GM18951 (cell line): ENCODE results near the gene CCDC187.
"Not testable (repeated sequence)": the region's sequence is repeated elsewhere in the genome, so short reads cannot be mapped to it uniquely, and the experiment has no call there.

Source experiments
- POLR2A ChIP-seq: IDR thresholded peaks from 4 replicates; pipeline ENCODE4 v1.6.1; 2011; ENCODE audit warnings: mild to moderate bottlenecking; ENCODE audit not compliant: insufficient read length, insufficient read depth; ENCODE audit errors: extremely low read depth
- in situ Hi-C: fragments of 300-500 bp; cut with MboI; formaldehyde crosslinking; loops from one replicate; pipeline ENCODE4 v1.12.0; 2022; ENCODE audit warnings: low sequenced_read_pairs, mixed read lengths, inconsistent platforms; ENCODE audit not compliant: unreplicated experiment

The CCDC187 gene

DNA sequence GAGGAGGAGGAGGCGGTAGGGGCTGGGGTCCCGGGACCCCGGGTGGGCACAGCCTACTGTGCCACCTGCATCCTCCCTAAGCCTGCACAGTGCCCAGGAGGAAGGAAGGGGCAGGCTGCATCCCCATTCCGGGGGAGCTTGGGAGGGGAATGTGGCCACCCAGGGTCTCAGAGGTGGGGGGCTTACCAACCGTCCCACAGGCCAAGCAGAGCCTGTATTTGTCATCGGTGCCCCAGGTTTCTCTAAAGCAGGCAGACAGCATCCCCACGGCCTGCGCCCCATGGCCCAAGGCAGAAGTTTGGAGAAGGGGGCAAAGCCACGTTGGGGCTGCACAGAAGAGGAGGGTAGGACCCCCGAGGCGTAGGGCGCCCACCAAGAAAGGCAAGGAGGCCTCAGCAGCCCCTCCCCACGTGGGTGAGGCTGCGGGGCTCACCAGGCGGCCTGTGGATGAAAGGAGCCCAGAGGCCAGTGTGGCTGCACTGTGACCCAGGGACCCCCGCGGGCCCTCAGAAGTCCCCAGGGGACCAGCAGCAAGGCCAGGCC lies 22.9 kb upstream of the CCDC187 start:
- no peak for TF ChIP-seq POLR2A

DNA sequence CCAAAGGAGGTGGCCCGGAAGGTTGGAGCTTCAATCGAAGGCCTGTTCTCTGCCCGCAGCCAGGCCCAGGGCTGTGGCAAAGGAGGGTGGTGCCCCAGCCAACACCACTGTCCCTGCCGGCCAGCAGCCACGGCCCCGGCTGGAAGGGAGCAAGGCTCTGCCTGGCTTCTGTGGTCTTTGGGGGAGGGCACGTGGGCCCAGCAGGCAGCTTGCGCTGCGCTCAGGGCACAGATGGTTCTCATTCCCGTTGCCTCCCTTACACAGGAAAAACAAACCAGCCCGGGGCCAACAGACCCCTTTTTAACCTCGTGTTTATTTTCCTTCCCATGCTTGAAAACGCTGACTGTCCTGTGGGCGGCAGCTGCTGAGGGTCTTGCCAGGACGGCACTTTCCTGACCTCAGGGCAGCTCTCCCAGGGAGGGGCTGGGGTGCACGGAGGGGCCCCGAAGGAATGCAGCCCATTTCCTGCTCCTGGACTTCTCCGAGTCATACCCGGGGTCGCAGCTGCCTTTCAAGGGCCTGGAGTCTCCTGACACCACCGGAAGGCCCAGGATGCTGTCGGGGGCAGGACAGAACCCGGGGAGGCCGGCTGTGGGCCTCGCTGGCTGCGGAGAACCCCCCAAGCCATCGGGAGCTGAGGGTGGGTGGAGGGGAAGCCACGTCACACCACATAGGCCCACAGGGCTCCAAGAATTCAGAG lies 22.3 kb upstream of the CCDC187 start:
- in situ Hi-C loops, result no loop called here
- TF ChIP-seq POLR2A, result no peak

More for the DNA sequence above, 22.9 kb upstream of the CCDC187 start:
- in situ Hi-C loops, result no loop called here

DNA sequence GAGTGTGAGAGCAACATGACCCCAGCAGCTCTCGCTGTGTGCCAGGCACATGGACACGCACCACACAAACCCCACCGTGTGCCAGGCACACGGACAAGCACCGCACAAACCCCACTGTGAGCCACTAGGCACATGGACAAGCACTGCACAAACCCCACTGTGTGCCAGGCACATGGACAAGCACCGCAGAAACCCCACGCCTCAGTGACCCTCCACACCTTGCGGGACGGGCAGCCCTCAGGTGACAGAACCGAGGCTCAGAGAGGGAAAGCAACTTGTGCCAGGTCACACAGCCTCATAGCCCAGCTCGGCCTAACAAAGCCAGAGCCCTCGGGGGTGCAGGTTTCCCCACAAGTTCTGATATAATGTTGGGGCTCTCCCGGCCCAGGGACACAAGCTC lies 21.5 kb upstream of the CCDC187 start:
- no peak for TF ChIP-seq POLR2A
- in situ Hi-C loops, result no loop called here

DNA sequence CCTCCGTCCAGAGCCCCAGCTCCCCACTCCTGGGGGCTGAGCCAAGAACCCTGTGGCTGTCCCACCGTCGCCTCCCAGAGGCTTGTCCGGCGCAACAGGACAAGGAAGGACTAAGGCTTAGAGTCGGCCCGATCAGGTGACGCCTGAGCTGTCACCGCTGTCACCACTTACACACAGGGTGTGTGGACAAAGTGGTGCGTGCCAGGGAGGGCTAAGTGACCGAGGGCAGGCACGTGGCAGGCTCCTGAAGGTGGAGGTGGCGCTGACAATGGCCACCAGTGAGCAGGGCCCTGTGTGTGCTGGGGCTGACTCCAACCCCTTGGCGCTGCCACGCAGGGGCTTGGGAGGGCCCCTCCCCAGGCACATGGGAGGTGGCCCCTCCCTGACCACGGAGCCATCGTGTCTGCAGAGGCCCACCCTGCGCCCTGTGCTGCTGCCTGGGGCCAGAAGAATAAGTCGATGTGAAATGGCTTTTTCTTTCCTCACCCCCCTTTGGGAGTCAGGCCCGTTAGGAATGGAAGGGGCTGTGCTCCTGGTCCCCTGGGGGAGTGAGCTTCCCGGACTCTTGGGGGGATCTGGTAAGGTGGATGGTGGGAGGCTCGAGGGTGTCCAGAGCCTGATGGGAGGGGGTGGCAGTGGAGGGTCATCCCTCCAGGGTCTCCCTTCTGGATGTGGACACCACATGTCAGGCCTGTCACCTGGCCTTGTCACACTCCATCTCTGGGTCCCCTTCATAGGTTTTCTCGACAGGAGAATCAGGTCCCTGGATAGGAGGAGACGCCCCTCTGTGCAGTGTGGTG lies 20.8 kb upstream of the CCDC187 start:
- in situ Hi-C loops, result no loop called here
- no peak for TF ChIP-seq POLR2A

DNA sequence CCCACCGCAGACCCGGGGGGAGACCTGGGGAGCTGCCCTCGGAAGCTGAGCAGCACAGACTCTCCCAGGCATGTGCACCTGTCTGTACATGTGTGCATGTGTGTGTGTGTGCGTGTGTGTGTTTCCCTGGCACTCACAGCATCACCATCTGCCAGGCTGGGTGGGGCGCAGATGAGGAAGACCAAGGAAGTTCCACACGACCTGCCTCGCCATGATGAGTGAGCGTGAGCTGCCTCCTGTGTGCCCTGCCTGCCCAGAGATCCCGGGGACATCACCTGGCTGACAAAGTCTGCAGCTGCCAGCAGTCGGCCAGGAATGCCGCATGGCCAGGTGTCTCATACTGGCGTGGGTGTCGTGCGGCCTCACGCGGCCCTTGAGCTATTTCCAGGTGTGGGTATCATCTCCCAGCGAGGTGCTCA lies 19.5 kb upstream of the CCDC187 start:
- in situ Hi-C loops, result no loop called here
- TF ChIP-seq POLR2A, result no peak

DNA sequence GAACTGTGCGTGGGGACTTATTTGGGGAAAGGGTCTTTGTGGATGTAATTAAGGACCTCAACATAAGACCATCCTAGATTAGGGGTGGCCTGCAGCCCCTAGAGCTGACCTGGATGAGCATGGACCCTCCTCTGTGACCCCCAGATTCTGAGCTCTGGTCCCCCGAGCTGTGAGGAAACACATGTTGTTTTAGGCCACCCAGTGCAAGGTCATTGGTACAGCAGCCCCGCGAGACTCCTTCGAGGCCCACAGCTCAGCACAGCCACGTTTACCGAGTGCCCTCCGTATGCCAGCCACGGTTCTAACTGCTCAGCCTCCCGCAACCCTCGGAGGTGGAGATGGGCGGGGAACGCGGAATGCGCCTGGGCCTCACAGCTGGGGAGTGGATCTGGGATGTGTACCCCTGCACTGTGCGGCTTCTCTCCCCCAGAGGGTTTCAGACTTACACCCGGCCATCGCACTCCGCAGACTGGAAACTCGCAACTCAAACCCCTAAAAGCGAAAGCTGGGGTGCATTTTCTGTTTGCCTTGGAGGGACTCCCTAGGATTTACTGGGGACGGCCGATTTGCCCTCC lies 18.9 kb upstream of the CCDC187 start:
- in situ Hi-C loops, result no loop called here
- no peak for TF ChIP-seq POLR2A

DNA sequence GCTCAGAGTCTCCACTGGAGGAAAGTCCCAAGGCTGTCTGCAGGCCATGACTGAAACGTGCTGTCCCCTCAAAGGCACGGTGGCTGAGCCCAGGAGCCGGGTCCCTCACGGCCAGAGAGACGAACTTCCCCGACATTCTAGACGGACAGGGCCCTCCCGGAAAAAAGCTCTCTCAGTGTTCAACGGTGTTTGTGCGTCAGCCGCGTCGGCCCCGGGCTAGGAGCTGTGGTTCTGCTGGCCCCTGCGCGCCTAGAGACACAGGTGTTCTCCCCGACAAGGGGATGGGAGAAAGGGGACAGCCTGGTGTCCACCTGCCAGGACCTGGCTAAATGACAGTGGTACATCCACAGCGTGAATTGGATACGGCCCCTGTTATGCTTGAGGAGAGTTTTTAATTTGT lies 17.7 kb upstream of the CCDC187 start:
- no peak for TF ChIP-seq POLR2A
- in situ Hi-C loops, result no loop called here

DNA sequence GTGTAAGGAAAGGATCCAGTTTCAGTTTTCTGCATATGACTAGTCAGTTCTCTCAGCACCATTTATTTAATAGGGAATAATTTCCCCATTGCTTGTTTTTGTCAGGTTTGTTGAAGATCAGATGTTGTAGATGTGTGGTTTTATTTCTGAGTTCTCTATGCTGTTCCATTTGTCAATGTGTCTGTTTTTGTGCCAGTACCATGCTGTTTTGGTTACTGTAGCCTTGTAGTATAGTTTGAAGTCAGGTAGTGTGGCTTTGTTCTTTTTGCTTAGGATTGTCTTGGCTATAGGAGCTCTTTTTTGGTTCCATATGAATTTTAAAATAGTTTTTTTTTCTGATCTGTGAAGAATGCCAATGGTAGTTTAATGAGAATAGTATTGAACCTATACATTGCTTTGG lies 17.1 kb upstream of the CCDC187 start:
- in situ Hi-C loops, result not testable (repeated sequence)

DNA sequence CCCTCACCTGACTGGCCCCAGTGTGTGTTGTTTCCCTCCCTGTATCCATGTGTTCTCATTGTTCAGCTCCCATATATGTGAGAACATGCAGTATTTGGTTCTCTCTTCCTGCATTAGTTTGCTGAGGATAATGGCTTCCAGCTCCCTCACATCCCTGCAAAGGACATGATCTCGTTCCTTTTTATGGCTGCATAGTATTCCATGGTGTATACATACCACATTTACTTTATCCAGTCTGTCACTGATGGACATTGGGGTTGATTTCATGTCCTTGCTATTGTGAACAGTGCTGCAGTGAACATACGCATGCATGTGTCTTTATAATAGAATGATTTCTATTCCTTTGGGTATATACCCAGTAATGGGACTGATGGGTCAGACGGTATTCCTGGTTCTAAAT lies 16.1 kb upstream of the CCDC187 start:
- in situ Hi-C loops, result not testable (repeated sequence)

DNA sequence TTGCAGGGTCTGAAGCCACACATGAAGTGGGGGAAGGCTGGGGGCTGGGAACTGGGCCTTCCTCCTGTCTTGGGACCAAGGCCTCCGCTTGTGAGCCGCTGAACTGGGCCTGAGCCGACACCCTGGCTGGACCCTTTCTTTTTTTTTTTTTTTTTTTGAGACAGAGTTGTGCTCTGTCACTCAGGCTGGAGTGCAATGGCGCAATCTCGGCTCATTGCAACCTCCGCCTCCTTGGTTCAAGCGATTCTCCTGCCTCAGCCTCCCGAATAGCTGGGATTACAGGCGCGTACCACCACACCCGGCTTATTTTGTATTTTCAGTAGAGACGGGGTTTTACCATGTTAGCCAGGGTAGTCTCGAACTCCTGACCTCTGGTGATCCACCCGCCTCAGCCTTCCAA lies 15.3 kb upstream of the CCDC187 start:
- in situ Hi-C loops, result not testable (repeated sequence)

DNA sequence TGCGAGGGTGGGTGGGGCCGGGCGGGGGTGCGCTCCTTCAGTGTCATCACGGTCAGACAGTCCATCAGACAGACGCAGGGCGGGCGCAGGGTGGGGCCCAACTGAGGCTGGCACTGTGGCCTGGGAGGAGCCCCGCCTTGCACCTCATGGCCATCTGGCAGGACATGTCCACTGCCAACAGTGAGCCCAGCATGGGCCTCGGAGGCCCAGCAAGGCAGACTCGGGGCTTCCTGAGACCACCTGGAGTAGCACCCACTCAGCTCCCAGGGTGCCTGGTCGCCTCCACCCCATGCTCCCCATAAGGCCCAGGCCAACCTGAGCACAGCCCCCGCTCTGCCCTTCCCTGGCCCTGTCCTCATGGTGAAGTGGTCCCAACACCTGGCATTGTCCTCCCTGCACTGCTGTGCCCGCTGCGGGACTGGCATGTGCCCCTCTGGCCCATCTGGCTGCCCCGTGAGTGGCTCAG lies 14.9 kb upstream of the CCDC187 start:
- in situ Hi-C loops, result no loop called here

DNA sequence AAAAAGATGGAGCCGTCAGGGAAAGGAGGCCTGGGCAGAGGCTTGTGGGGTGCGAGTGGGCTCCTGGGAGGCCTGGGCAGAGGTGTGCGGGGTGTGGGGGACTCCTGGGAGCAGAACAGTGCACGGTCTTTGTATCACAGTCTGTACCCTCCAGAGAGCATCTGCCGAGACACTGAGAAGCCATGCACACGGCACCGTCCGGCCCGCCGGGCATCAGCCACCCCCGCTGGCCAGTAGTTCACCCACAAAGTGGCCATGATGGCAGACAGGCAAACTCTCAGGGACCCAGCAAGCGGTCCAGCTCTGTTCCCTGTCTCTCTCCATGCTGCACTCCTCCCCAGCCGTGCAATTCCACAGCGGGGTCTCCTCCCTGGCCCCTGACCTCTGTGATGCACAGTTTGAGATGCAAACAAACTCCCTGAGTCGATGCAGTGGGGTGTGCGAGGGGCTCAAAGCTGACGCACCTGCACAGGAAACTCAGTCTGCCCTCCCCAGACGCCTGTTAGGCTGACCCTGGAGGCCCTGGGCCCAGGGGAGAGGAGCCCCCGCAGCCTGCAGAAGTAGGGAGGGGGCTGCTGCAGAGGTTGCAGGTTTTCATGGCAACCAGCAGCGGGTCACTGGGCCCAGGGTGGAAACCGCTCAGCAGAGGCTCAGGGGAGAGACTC lies 14.3 kb upstream of the CCDC187 start:
- TF ChIP-seq POLR2A, result no peak
- in situ Hi-C loops, result no loop called here

More for the DNA sequence above, 14.9 kb upstream of the CCDC187 start:
- no peak for TF ChIP-seq POLR2A

DNA sequence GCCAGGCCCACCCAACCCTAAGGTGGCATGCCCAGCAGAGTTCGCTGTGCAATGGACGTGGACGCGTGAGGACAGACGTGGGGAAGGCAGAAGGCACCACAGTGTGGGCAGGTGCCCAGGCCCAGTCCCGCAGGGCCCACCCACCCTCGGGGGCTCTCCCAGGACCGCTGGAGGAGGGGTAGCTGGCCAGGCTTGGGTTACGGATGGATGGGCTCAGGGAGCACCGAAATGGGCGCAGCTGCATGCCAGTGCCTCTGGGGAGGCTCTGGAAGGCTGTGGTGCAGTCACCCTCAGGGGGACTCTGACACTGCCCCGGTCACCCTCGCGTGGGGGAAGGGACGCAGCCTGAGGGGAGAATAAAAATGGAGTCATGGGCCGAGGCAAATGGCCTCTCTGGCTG lies 13.8 kb upstream of the CCDC187 start:
- no peak for TF ChIP-seq POLR2A
- in situ Hi-C loops, result no loop called here
